HG03565 (cell line): ENCODE results near the gene IL22RA1.

Experiments used
- ATAC-seq: cut with Tn5 transposase; IDR thresholded peaks from one replicate; pipeline ENCODE4 v1.9.1; 2021; ENCODE audit warnings: mild to moderate bottlenecking, moderate library complexity; ENCODE audit not compliant: unreplicated experiment

The IL22RA1 gene

DNA sequence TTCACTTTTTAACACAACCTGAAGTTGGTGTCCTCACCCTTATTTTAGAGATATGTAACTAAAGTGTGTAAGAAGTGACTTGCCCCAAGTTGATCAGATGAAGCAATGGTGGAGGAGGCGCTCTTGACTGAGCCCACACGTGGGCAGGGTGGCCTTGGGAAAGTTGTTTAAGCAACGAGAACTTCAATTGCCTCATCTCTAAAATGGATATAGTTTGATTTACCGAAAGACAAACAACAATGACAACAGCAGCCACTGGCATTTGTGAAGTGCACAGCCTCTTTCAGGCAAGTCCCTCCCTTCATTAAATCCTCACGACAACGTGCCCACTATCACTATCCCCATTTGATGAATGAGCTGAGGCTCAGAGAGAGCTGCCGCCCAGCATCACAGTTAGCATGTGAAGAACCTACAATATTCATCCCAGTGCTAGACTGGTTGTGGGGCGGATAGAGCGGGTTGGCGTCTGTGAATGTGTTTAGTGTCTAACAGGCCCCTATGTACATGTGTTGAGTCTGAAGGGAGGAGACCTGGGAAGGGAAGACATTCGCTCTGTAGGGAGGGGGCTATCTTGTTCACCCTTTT lies 3.0 kb downstream of the IL22RA1 start:
- no peak for ATAC-seq

DNA sequence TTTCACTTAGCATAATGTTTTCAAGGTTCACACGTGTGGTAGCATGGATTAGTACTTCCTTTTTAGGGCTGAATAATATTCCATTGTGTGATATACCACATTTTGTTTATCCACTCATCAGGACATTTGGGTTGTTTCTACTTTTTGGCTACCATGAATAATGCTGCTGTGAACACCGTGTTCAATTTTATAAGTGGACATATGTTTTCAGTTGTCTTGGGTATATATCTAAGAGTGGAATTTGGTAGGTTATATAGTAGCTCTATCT lies 3.8 kb downstream of the IL22RA1 start:
- no peak for ATAC-seq

DNA sequence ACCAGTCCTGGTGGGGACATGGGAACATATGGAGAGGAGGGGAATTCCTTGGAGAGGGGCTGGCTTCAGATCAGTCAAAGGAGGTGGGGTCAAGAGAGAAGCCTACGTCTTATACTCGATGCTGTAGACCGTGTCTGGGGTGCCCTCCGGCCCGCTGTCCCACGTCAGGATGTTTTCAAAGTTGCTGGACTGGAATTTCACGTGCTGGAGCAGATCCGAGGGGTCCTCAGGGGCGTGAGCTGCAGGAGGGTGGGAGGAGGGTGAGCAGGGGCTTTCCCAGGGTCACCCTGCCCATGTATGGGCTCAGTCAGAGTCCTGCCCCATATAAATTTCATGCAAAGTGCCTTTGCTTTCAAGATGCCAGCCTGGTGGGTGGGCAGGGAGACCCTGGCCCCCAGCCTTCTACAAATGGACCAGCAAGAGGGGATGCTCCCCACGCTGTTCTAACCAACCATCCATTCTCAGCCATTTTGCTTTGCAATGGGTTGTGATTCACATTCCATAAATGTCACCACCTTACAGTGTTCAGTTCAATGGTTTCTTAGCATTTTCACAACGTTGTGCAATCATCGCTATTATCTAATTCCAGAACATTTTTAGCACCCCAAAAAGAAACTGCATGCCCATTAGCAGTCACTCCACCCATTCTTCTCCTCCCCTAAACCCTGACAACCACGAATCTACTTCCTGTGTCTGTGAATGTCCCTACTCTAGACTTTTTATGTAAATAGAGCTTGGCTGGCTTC lies 4.3 kb downstream of the IL22RA1 start:
- no peak for ATAC-seq

DNA sequence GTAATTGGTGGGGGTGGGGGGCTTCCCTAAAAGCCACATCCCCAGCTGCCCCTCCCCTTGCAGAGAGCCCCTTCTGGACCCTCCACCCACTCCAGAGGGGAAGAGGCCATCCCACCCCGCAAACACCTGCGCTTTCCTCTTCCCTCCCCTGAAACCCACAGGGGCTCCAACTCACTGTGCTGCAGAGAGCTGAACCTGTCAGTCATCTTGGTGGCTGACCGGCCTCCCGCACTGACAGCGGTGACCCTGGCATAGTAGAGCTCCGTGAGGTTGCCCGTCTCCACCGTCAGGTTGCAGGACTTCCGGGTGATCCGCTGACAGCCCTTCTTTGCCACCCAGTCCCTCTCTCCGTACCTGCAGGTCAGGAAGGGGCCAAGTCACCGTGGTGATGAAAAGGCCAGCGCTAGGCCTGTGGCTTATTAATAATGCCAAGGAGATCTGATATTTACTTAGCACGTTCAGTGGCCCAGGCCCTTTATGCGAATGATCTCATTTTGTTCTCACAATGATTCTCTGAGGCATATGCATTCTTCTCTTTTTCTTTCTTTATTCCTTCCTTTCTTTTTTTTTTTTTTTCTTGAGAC lies 5.9 kb downstream of the IL22RA1 start:
- ATAC-seq: no peak

DNA sequence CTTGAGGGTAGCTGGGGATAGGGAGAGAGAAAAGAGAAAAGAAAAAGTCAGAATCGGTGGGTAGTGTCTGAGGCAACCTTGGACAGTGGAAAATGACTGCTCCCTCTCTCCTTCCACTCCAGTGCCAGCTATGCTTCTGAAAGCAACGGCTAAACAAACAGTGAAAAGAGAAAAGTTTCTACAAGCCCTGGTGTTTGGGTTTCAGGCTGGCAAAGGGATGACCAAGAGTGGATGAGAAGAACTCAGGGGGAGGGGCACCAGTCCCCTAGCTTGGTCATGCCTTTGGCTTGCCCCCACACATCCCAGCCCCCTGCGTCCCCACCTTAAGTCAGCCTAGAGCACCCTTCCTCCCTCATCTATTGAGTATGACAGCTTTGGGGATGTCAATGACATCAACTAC lies 8.6 kb downstream of the IL22RA1 start:
- no peak for ATAC-seq

DNA sequence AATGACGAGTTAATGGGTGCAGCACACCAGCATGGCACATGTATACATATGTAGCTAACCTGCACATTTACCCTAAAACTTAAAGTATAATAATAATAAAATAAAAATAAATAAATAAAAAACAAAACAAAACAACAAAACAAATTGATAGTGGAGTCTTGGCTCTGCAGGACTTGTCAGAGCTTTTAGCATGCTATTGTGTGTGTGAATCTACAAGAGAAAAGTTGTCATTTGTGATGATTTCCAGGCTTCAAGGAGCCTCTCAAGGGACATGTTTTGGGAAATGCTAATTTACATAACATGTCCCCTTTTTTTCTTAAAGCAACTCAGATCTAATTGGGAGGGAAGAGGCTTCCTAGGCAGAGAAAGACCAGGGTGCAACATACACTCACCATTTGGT lies 9.1 kb downstream of the IL22RA1 start:
- ATAC-seq: no peak

DNA sequence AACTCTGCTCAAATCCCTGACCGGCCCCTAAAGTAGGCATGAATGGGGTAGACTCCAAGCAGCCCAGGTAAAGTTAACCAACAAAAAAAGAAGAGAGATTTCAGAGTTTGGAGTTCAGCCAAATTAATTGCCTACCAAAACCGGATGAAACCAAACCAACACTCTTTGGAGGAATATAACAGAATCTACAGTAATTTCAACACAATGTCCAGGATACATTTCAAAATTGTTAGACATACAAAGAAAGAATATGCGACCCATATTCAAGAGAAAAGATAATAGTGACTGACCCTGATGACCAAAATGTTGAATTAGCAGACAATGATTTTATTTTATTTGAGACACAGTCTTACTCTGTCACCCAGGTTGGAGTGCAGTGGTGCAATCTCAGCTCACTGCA lies 12.6 kb downstream of the IL22RA1 start:
- no peak for ATAC-seq

DNA sequence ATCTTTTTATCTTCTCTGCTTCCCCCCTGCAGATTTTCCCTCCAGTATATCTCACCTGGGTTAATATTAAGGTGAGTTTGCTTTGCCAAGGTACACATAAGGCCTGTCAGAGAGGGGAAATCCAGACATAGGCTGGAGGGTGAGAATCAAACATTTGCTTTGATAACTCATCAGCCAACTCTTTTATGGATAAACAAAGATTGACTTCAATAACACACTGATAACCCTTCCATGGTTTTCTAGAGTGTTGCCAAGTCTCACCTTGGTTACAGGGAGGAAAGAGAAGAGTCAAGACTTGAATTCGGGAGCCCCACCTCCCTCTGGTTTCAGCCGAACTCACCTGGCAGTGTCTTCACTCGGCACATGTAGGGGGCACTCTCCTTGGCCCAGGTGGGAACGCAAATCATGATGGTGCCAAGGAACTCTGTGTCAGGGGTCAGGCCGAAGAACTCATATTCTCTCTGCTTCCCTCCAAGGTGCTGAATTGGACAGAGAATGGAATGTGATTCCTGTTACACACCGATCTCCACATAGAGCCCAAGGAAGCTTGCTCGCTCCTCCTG lies 15.1 kb downstream of the IL22RA1 start:
- no peak for ATAC-seq

DNA sequence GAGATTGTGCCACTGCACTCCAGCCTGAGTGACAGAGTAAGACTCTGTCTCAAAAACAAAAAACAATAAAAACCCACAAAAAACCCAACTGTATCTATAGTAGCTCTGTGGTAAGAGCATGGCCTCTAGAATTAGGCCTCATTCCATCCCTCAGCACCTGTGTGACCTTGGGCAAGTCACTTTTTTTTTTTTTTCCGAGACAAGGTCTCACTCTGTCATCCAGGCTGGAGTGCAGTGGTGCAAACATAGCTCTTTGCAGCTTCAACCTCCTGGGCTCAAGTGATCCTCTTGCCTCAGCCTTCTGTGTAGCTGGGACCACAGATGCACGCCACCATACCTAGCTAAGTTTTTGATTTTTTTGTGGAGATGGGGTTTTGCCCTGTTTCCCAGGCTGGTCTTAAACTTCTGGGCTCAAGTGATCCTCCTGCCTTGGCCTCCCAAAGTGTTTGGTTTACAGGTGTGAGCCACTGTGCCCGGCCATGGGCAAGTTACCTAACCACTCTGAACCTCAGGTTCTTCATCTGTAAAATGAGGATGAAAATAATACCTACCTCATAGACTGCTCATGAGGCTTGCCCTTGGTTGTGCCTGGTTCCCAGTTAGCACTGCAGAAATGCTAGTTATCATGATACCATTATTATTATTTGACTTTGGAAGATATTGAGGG lies 15.7 kb downstream of the IL22RA1 start:
- ATAC-seq: no peak

DNA sequence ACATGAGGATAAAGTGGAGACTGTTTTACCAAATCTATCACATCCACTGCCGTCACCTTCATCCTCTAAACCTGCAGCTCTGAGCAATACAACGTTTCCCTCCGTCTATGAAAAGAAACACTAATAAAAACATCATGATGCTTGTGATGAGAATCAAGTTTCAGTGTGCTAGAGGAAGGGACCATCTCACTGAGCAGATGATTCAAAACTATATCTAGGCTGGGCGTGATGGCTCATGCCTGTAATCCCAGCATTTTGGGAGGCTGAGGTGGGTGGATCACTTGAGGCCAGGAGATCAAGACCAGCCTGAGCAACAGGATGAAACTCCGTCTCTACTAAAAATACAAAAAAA lies 16.3 kb downstream of the IL22RA1 start:
- no peak for ATAC-seq

DNA sequence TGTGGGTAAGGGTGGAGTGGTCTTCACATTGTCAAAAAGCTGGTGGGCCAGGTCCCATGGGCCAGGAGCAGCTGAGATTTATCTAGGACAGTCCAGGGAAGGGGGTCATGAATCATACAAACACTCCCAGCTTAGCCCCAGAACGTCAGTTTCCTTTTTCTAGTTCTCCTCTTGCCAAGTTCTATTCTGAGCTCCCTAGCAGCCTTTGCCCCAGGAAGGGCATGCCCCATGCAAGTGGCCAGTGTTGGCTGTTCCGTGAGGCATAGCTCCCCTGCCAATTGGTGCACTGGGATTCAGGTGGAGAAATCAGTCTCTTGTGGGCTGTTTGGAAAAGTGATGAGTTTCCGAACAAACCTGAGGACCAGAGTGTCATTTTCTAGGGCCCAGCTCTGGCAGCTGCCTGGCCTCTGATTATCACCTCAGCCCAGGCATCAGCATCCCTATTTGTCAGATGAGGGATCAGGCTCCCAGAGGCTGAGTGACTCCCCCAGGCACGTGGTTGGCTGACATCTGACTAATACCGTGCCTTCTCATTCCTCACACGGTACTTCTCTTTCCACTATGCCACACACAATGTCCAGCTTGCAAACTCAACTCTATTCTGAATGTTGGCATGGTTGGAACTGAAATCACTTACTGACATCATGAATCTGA lies 16.8 kb downstream of the IL22RA1 start:
- no peak for ATAC-seq

DNA sequence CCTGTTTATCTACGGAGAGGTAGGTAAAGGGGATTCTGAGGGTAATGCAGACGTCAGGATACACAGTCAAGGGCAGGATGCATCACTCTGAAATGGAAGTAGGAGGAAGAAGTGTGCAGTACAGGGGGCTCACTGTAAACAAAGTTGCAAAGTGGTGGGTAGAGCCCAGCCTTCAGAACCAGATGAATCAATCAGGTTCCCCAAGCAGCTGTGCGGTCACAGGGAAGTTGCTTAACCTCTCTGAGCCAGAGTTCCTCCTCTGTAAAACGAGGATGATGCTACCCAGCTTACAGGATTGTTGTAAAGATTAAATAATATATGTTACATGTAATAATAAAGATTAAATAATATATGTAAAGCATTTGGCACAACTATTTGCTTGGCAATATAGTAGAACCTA lies 17.5 kb downstream of the IL22RA1 start:
- ATAC-seq: no peak

DNA sequence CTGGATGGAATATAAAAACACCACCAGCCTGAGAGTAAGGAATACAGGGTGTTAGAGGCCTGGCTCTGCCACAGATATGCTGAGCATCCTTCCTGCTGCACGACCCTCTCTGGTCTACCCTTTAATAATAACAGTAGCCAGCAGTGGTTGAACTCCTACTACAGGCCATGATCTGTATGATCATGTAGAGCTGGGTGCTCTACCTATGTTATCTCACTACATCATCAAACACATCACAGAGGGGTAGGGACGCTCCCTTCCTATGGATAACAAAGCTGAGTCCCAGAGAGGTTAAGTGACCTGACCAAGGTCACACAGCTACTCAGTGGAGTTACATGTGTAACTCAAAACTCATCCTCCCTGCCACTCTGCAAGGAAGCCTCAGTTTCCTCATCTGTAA lies 18.0 kb downstream of the IL22RA1 start:
- ATAC-seq: no peak

DNA sequence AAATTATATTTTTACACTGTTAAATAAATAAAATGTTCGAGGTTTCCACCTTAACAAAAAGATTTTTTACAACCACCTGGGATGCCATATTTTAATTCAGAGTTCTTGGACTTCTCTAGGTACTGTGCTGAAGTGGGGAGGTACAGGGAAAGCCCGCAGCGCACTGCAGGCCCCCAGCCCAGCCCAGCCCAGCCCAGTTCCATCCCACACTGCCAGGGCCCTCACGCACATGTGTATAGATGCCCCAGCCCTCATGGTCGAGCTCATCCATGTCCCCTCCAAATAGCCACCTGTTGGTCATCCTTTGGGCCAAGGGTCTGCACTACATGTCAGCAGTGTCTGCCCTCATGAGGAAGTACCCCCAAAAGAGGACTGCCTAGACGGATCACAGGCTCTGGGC lies 19.3 kb downstream of the IL22RA1 start:
- no peak for ATAC-seq

DNA sequence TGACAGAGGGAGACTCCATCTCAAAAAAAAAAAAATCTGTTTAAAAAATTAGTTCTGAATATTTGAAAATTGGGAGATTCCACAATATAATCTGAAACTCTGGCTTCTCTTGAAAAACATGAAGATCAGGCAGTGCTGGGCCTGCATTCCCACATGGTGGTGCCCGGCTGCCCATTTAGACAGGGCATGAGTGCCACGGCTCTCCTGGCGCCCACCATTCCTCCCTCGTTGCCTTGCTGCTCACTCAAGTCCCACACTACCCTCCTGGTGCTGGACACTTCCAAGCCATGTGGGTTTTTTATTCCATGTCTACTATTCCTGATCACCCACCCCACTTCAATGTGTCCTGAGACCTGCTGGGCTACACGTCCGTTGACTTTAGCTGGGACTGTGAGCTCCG lies 20.2 kb downstream of the IL22RA1 start:
- no peak for ATAC-seq

DNA sequence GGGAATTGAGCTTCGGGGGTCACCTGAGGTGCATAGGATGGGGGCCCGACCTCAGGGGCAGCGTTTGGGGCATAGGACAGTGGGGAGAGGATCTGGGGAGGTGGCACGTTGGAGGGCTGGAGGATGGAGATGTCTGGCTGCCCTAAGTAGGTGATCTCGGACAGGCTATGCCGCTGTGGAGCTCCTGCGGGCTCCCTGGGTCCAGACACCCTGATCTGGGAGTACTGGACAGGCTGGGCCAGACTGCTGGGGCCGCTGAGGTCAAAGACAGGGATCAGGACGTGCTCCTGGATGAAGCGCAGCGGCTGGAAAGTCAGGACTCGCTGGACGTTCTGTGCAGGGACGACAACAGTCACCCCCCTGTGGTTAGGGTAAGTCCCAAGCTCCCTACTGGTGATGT lies 21.5 kb downstream of the IL22RA1 start:
- ATAC-seq: no peak

DNA sequence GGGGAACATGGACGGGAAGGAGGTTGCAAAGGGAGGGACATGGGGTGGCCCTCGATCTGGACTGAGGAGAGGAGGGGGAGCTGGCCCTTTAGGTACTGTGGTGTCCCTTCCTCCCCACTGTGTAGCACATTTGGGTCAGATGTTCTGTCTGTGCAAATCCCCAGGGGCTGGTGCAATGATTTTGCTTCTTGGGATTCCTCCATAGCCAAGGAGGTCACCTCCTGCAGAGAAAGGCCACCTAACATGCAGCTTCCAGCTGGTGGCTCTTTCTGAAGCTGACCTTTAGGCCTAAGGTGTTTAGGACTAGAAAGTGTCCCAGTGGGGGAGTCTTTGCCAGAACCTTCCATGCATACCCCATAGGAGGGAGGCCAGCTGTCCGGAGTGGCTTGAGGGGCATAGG lies 22.0 kb downstream of the IL22RA1 start:
- no peak for ATAC-seq

DNA sequence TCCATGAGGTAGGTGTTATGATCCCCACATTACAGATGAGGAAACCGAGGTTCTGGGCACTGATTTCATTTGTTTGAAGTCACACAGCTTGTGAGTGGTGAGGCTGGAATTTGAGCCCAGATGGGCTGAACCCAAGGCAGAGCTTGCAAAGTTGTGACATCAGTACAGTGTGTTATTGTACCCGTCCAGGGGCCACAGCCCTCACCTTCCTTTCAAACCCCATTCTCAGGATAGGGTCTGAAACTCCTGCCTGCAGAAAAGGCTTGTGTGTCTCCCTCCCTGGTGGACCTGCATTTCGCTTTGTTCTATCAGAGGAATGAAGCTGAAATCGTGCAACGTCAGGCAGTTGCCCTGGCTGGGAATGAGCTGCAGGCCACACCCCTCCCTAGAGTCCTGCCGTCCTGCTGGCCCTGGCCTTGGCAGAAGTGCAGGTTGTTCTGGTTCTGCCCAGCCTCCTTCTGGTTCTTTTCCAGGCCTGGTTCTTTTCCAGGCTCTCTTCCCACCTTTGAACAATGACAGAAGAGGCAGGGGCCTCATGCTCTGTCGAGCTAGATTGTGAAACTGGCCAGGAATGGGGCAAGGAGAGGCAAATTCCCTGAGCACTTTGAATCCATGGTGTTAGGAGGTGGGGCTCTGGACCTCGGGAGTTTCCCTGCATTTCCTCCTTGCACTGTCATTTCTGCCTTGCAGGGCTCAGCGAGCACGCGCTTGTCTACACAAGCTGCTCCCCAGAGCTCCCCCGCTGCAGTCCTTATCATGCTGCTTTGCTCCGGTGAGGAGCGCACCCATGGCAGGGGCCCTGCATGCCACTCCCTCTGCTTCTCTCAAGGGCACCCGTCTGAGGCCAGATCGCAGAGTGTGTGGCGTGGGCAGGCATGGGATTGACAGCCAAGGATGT lies 22.8 kb downstream of the IL22RA1 start:
- no peak for ATAC-seq

DNA sequence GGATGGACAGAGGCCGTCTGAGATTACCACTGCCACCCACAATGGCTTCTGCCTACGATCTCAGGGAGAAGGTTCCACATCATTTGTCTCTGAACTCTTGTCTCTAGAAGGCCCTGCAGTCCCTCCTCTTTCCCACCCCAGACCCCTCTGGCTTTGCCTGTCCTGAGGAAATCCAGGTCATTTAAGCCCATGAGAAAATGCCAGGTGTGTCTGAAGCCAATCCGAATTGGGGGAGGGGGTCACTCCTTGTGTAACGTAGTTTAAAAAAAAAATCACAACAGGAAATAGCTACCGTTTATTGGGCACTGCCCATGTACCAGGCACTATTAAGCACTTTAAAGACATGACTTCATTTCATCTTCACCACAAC lies 23.5 kb downstream of the IL22RA1 start:
- ATAC-seq: no peak

DNA sequence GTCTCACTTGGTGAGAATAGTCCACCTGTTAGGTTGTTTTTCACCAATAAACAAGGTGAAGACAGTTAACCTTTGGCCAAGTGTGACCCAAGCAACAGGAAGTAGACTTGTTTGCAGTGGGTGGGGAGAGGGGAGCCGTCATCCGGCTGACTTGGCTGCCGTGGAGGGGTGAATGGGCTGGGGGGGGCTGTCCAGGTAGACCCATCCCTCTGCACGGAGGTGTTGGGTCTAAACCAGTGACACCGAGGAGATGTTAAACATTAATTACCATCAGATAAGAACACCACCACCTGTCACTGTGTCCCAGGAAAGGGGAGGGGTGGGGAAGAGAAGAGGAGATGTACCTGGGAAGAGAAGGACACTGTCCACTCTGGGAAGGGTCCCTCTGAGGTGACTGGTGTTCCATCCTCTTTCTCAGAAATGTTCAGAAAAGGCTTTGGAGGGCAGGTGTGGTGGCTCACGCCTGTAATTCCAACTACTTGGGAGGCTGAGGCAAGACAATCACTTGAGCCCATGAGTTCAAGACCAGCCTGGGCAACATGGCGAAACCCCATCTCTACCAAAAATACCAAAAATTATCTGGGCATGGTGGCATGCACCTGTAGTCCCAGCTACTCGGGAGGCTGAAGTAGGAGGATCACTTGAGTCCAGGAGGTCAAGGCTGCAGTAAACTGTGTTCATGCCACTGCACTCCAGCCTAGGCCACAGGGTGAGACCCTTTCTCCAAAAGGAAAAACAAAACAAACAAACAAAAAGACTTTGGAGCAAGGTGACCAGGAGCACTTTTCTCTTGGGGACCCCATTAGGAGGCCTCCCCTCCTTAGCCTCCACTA lies 24.3 kb downstream of the IL22RA1 start:
- no peak for ATAC-seq
